ENCODE results near the gene SPOCK2. TPM values are rescaled to one million over a fixed set of nuclear protein-coding genes. Genes with fewer than 3 reads are reported as not detected.

SPOCK2 gene
- total and polyA plus RNA-seq, 8 donors, result 0.59 to 2.1 (median 1.6) TPM

DNA sequence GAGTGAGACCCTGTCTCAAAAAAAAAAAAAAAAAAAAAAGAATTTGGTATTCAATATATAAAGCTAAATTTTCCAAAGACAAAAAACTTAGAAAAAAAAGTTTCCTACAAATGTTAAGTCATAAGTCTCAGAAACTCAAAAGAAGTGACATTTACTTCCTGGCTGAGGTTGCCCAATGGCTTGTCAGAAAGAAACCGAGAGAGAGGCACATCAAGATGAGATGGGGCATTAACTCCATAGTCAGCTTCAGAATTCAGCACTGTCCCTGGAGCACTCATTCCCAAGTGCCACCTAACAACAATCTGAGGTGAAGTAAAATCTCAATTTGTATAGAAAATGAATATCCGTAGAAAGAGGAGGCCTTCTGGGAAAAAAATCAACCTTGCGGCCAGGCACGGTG is 6.8 kb upstream of the SPOCK2 start:
- no peak overlapping the region for H3K4me3 ChIP-seq
- intact Hi-C loops (cut with DNase I), result no loop called here
- ATAC-seq, result no peak
- TF ChIP-seq, protein P1, sequence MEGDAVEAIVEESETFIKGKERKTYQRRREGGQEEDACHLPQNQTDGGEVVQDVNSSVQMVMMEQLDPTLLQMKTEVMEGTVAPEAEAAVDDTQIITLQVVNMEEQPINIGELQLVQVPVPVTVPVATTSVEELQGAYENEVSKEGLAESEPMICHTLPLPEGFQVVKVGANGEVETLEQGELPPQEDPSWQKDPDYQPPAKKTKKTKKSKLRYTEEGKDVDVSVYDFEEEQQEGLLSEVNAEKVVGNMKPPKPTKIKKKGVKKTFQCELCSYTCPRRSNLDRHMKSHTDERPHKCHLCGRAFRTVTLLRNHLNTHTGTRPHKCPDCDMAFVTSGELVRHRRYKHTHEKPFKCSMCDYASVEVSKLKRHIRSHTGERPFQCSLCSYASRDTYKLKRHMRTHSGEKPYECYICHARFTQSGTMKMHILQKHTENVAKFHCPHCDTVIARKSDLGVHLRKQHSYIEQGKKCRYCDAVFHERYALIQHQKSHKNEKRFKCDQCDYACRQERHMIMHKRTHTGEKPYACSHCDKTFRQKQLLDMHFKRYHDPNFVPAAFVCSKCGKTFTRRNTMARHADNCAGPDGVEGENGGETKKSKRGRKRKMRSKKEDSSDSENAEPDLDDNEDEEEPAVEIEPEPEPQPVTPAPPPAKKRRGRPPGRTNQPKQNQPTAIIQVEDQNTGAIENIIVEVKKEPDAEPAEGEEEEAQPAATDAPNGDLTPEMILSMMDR (IDR thresholded peaks at IDR 0.05), result no peak
- peaks cover 0 to 6% (median 0%) of the 10 kb centered on the region in 3 donors for H3K36me3 ChIP-seq
- no peaks in the 10 kb centered on the region for H3K9me3 ChIP-seq
- peaks cover 0 to 3% (median 0%) of the 10 kb centered on the region in 4 donors for H3K27me3 ChIP-seq
- 97 to 99% methylated on average over 4 of the region's 4 CpGs for WGBS, 2 donors
- FAIRE-seq, result no peak
- H3K4me1 ChIP-seq, result peaks cover 20 to 22% (median 22%) of the 10 kb centered on the region in 3 donors
- DNase-seq, result no peak
- H3K27ac ChIP-seq, result no peak overlapping the region

DNA sequence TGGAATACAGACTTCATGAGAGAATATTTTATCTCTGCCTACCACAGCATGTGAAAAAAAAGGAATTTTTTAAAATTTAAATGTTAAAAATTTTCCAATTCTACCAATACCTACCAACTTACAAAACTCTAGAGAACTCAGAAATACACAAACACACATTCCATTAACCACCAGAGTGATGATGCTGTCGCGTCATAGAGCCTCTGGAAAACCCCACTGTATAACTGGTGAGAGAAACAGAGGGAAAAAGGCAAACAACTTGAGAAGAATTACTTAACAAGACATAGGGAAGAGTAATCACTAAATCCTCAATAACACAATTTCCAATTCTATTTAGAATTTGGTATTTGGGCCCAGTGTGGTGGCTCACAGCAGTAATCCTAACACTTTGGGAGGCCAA is 6.2 kb upstream of the SPOCK2 start:
- Histone ChIP-seq H3K27me3 (peaks cover 0 to 3% (median 0%) of the 10 kb centered on the region in 4 donors), H3K9me3 (no peaks in the 10 kb centered on the region), H3K36me3 (peaks cover 0 to 6% (median 0%) of the 10 kb centered on the region in 3 donors), H3K4me3 (no peak overlapping the region), H3K4me1 (peaks cover 20 to 22% (median 22%) of the 10 kb centered on the region in 3 donors), H3K27ac (no peak overlapping the region)
- ATAC-seq (no peak), DNase-seq (no peak), FAIRE-seq (no peak)
- TF ChIP-seq, protein P1 (IDR thresholded peaks at IDR 0.05), result no peak
- intact Hi-C loops (cut with DNase I), result no loop called here
- 100% methylated on average over 2 of the region's 2 CpGs for WGBS, 2 donors

DNA sequence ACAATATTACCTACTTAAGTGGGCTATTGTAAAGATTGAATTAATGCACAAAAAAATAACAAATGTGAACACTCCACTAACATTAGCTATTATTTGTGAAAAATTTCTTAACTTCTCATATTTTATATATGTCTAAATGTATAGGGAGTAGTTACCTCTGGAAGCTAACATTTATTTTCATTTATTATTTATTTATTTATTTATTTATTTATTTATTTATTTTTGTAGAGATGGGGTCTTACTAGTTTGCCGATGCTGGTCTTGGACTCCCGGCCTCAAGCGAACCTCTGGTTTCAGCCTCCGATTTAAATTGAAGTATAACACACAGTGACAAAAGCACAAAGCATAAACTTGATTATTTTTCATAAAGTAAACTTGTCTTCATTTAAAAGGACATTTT is 5.1 kb upstream of the SPOCK2 start:
- FAIRE-seq, result no peak
- Histone ChIP-seq H3K27me3 (peaks cover 0 to 4% (median 0%) of the 10 kb centered on the region in 4 donors), H3K4me1 (peaks cover 16 to 19% (median 17%) of the 10 kb centered on the region in 3 donors), H3K36me3 (peaks cover 0 to 6% (median 0%) of the 10 kb centered on the region in 3 donors), H3K9me3 (no peaks in the 10 kb centered on the region), H3K27ac (no peak overlapping the region), H3K4me3 (no peak overlapping the region)
- intact Hi-C loops (cut with DNase I), result no loop called here
- TF ChIP-seq, protein P1 (IDR thresholded peaks at IDR 0.05), result no peak
- ATAC-seq, result no peak
- WGBS, 2 donors, result 70 to 73% methylated on average over 4 of the region's 4 CpGs
- DNase-seq, result no peak

DNA sequence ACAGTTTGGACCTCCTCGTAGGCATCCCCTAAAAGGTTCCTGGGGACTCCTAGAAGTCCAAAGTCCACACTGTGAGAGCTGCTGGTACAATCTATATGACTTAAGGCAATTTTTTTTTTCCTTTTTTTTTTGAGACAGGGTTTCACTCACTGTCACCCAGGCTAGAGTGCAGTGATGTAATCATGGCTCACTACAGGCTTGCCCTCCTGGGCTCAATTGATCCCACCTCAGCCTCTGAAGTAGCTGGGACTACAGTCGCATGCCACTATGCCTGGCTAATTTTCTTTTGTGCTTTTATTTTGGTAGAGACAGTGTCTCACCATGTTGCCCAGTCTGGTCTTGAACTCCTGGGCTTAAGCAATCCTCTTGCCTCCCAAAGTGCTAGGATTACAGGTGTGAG is 4.6 kb upstream of the SPOCK2 start:
- no peak overlapping the region for H3K4me3 ChIP-seq
- intact Hi-C loops (cut with DNase I), result no loop called here
- DNase-seq (no peak), FAIRE-seq (no peak), ATAC-seq (no peak)
- H3K27me3 ChIP-seq, result peaks cover 0 to 9% (median 2%) of the 10 kb centered on the region in 4 donors
- H3K4me1 ChIP-seq, result peaks cover 12 to 16% (median 14%) of the 10 kb centered on the region in 3 donors
- TF ChIP-seq, protein P1 (IDR thresholded peaks at IDR 0.05), result no peak
- no peak overlapping the region for H3K27ac ChIP-seq
- 94 to 95% methylated on average over 2 of the region's 2 CpGs for WGBS, 2 donors
- peaks cover 0 to 6% (median 0%) of the 10 kb centered on the region in 3 donors for H3K36me3 ChIP-seq
- no peaks in the 10 kb centered on the region for H3K9me3 ChIP-seq

DNA sequence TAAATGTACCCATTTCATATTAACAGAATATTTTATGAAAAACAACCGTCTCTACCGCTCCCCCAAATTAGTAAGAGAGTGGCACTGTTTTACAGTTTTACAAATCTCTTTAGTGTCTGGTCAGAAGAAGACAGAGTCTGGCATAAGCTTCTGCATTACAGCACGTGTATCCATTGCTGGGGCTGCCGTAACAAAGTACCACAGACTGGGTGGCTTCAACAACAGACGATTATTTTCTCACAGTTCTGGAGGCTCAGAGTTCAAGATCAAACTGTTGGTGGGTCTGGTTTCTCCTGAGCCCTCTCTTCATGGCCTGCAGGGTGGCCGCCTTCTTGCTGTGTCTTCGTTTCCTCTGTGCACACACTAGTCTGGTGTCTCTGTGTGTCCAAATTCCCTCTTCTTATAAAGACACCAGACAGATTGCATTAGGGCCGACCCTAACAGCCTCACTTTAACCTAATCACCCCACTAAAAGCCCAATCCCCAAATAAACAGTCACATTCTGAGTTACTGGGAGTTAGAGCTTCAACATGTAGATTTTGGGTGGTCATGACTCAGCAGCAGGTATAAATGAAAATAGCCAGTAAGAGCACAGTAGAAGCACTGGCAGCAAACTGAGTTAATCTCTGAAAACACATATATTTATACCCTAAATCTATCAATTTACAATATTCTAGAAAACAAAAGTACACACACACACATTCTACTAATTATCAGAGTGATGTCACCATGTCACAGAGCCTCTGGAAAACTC is 4.0 kb upstream of the SPOCK2 start:
- WGBS, 2 donors, result 93 to 94% methylated on average over 8 of the region's 8 CpGs
- no peak for DNase-seq
- intact Hi-C loops (cut with DNase I), result no loop called here

More for the DNA sequence above, 4.0 kb upstream of the SPOCK2 start:
- H3K9me3 ChIP-seq, result no peaks in the 10 kb centered on the region
- H3K27me3 ChIP-seq, result peaks cover 0 to 15% (median 4%) of the 10 kb centered on the region in 4 donors
- ATAC-seq, result no peak
- TF ChIP-seq, protein P1 (IDR thresholded peaks at IDR 0.05), result no peak
- no peak overlapping the region for H3K4me3 ChIP-seq
- FAIRE-seq, result no peak
- peaks cover 8 to 20% (median 16%) of the 10 kb centered on the region in 3 donors for H3K4me1 ChIP-seq
- peaks cover 0 to 6% (median 0%) of the 10 kb centered on the region in 3 donors for H3K36me3 ChIP-seq
- no peak overlapping the region for H3K27ac ChIP-seq
